SH-SY5Y (cell line): ENCODE measurements around the gene TNPO2.

Experiments
- GATA2 ChIP-seq: IDR thresholded peaks from 2 replicates; pipeline ENCODE4 v1.6.1; 2011; ENCODE audit warnings: mild to moderate bottlenecking, low read depth, low read length
- GATA3 ChIP-seq: IDR thresholded peaks from 2 replicates; pipeline ENCODE4 v1.6.1; 2011; ENCODE audit warnings: low read depth, mild to moderate bottlenecking, low read length, moderate library complexity

GRCh38 chr19:12657966-12658365 lies 65.8 kb downstream of the TNPO2 start:
- TF ChIP-seq GATA2 (no peak), GATA3 (no peak)
